Measurements from ENCODE around the gene CCDC24.

Gene CCDC24

GRCh38 chr1:43963890-43964289, 27.5 kb upstream of the CCDC24 start:
- no peak for DNase-seq (ENCODE audit: low read depth)

- no peak for DNase-seq (ENCODE audit: low read depth)
These were observed 26.1 kb upstream of the CCDC24 start for GRCh38 chr1:43965316-43965715.

GRCh38 chr1:43968348-43968948, 23.0 kb upstream of the CCDC24 start:
- no peak for DNase-seq (ENCODE audit: low read depth)

GRCh38 chr1:43969416-43969745, 22.0 kb upstream of the CCDC24 start:
- DNase-seq (ENCODE audit: low read depth), result no peak

- peak; percentile 93 for DNase-seq (ENCODE audit: low read depth)
These were observed 21.5 kb upstream of the CCDC24 start, which contains the start of gene DPH2 for GRCh38 chr1:43969746-43970466. Gene DPH2 (plus strand): TSS chr1:43970010. CDS start chr1:43970176, 166 bp downstream.

- no peak for DNase-seq (ENCODE audit: low read depth)
These were observed 20.9 kb upstream of the CCDC24 start for GRCh38 chr1:43970502-43970901.

GRCh38 chr1:43970911-43971310, 20.5 kb upstream of the CCDC24 start:
- DNase-seq (ENCODE audit: low read depth), result no peak

GRCh38 chr1:43971336-43971980, 19.9 kb upstream of the CCDC24 start:
- no peak for DNase-seq (ENCODE audit: low read depth)

GRCh38 chr1:43973981-43974442, 17.4 kb upstream of the CCDC24 start:
- no peak for DNase-seq (ENCODE audit: low read depth)

GRCh38 chr1:43974443-43975248, 16.8 kb upstream of the CCDC24 start, which contains the start of gene ATP6V0B:
Gene ATP6V0B (plus strand): TSS chr1:43974960. CDS start chr1:43975041, 81 bp downstream.
- DNase-seq (ENCODE audit: low read depth), result peak; percentile 95

- DNase-seq (ENCODE audit: low read depth), result no peak
These were observed 16.0 kb upstream of the CCDC24 start for GRCh38 chr1:43975249-43975961.

GRCh38 chr1:43976045-43976444, 15.4 kb upstream of the CCDC24 start:
- DNase-seq (ENCODE audit: low read depth), result no peak

GRCh38 chr1:43976890-43977289, 14.5 kb upstream of the CCDC24 start:
- DNase-seq (ENCODE audit: low read depth), result no peak

- no peak for DNase-seq (ENCODE audit: low read depth)
These were observed 13.8 kb upstream of the CCDC24 start for GRCh38 chr1:43977376-43978263.

GRCh38 chr1:43978264-43978550, 13.2 kb upstream of the CCDC24 start:
- no peak for DNase-seq (ENCODE audit: low read depth)

GRCh38 chr1:43978551-43979260, 12.7 kb upstream of the CCDC24 start, which contains the start of gene B4GALT2:
Gene B4GALT2 (plus strand): TSS chr1:43979210. CDS start chr1:43981161, 1,951 bp downstream.
- peak; percentile 56 for DNase-seq (ENCODE audit: low read depth)

GRCh38 chr1:43979261-43979527, 12.2 kb upstream of the CCDC24 start:
- DNase-seq (ENCODE audit: low read depth), result no peak

- DNase-seq (ENCODE audit: low read depth), result peak; percentile 35
These were observed 11.7 kb upstream of the CCDC24 start for GRCh38 chr1:43979528-43980254.

- no peak for DNase-seq (ENCODE audit: low read depth)
These were observed 10.9 kb upstream of the CCDC24 start for GRCh38 chr1:43980255-43981134.
